Measurements from ENCODE around the gene THBS4.

The THBS4 gene

GRCh38 chr5:80082281-80082680 is 47.1 kb downstream of the THBS4 start:
- ChIA-PET POLR2A (no interaction called here), CTCF (no interaction called here)
- TF ChIP-seq ARNT (IDR thresholded peaks at IDR 0.05) (no peak), PKNOX1 (IDR thresholded peaks at IDR 0.05) (no peak), ELF4 (IDR thresholded peaks at IDR 0.05) (no peak), LEF1 (IDR thresholded peaks at IDR 0.05; ENCODE audit: borderline replicate concordance) (no peak), CTBP1 (IDR thresholded peaks at IDR 0.05; ENCODE audit: borderline replicate concordance) (no peak)
- DNase-seq (ENCODE audit: extremely low spot score), result no peak

GRCh38 chr5:80082731-80083100 is 47.6 kb downstream of the THBS4 start:
- CTCF ChIA-PET, result interaction anchor here (0.8 to 1.5 kb wide), 8 partner anchors 9 to 304 kb away, joined by 3 to 12 read pairs (median 3); no protein-coding TSS in a partner anchor
- peak; percentile 74 for DNase-seq (ENCODE audit: extremely low spot score)
- POLR2A ChIA-PET, result no interaction called here
- TF ChIP-seq HDGF (IDR thresholded peaks at IDR 0.05; ENCODE audit: borderline replicate concordance), result no peak
- no peak for TF ChIP-seq NFRKB (IDR thresholded peaks at IDR 0.05)
- TF ChIP-seq LEF1 (IDR thresholded peaks at IDR 0.05; ENCODE audit: borderline replicate concordance), result no peak
- no peak for TF ChIP-seq ZNF384 (IDR thresholded peaks at IDR 0.05)
- no peak for TF ChIP-seq ELF4 (IDR thresholded peaks at IDR 0.05)
- no peak for TF ChIP-seq SUZ12 (IDR thresholded peaks at IDR 0.05)
- TF ChIP-seq FOXM1 (IDR thresholded peaks at IDR 0.05; ENCODE audit: borderline replicate concordance), result no peak
- no peak for TF ChIP-seq ARNT (IDR thresholded peaks at IDR 0.05)
- TF ChIP-seq PKNOX1 (IDR thresholded peaks at IDR 0.05), result no peak

GRCh38 chr5:80083101-80083890 is 48.1 kb downstream of the THBS4 start:
- TF ChIP-seq L3MBTL2 (conservative IDR thresholded peaks at IDR 0.05) (no peak), FOXK2 (IDR thresholded peaks at IDR 0.05) (peak; percentile 81)
- ChIA-PET CTCF (interaction anchor here (0.6 to 2.1 kb wide), 20 partner anchors 9 to 1058 kb away, joined by 3 to 12 read pairs (median 4); no protein-coding TSS in a partner anchor), POLR2A (interaction anchor here (0.8 kb wide), 1 partner anchor 471 kb away, joined by 3 read pairs; the partner anchor contains the start of gene TENT2)
- peak; percentile 54 for DNase-seq (ENCODE audit: extremely low spot score)

- ChIA-PET CTCF (interaction anchor here (0.5 to 3.3 kb wide), 3 partner anchors 217 to 395 kb away, joined by 3 to 48 read pairs (median 4); no protein-coding TSS in a partner anchor), POLR2A (no interaction called here)
- TF ChIP-seq SP1 (IDR thresholded peaks at IDR 0.05) (no peak), L3MBTL2 (conservative IDR thresholded peaks at IDR 0.05) (no peak), ARNT (IDR thresholded peaks at IDR 0.05) (no peak), BHLHE40 (IDR thresholded peaks at IDR 0.05; ENCODE audit: borderline replicate concordance) (no peak), FOXK2 (IDR thresholded peaks at IDR 0.05) (no peak), NFRKB (IDR thresholded peaks at IDR 0.05) (no peak), LEF1 (IDR thresholded peaks at IDR 0.05; ENCODE audit: borderline replicate concordance) (no peak), PKNOX1 (IDR thresholded peaks at IDR 0.05) (no peak), ZNF384 (IDR thresholded peaks at IDR 0.05) (no peak), HDGF (IDR thresholded peaks at IDR 0.05; ENCODE audit: borderline replicate concordance) (no peak), SUZ12 (IDR thresholded peaks at IDR 0.05) (no peak), TARDBP (IDR thresholded peaks at IDR 0.05) (no peak), CTBP1 (IDR thresholded peaks at IDR 0.05; ENCODE audit: borderline replicate concordance) (no peak), FOXM1 (IDR thresholded peaks at IDR 0.05; ENCODE audit: borderline replicate concordance) (no peak), ELF4 (IDR thresholded peaks at IDR 0.05) (no peak), FOXA1 (IDR thresholded peaks at IDR 0.05) (no peak)
- no peak for DNase-seq (ENCODE audit: extremely low spot score)
Measured at GRCh38 chr5:80090884-80091166, 55.7 kb downstream of the THBS4 start.

GRCh38 chr5:80091792-80092192 is 56.6 kb downstream of the THBS4 start:
- POLR2A ChIA-PET, result interaction anchor here (0.8 kb wide), 1 partner anchor 316 kb away, joined by 3 read pairs; the partner anchor contains the start of gene ZFYVE16
- DNase-seq (ENCODE audit: extremely low spot score), result peak; percentile 61
- CTCF ChIA-PET, result interaction anchor here (0.6 to 3.3 kb wide), 12 partner anchors 9 to 665 kb away, joined by 3 to 48 read pairs (median 4); no protein-coding TSS in a partner anchor
- TF ChIP-seq ZNF384 (IDR thresholded peaks at IDR 0.05), result peak; percentile 51; the same call in 1 of the 2 replicates

GRCh38 chr5:80092486-80093107 is 57.4 kb downstream of the THBS4 start:
- POLR2A ChIA-PET, result no interaction called here
- CTCF ChIA-PET, result interaction anchor here (0.7 to 3.3 kb wide), 6 partner anchors 9 to 215 kb away, joined by 3 to 48 read pairs (median 6); no protein-coding TSS in a partner anchor
- no peak for DNase-seq (ENCODE audit: extremely low spot score)
- TF ChIP-seq ARNT (IDR thresholded peaks at IDR 0.05) (no peak), NFRKB (IDR thresholded peaks at IDR 0.05) (no peak), ZNF384 (IDR thresholded peaks at IDR 0.05) (no peak), PKNOX1 (IDR thresholded peaks at IDR 0.05) (no peak), FOXA1 (IDR thresholded peaks at IDR 0.05) (no peak), L3MBTL2 (conservative IDR thresholded peaks at IDR 0.05) (no peak), HDGF (IDR thresholded peaks at IDR 0.05; ENCODE audit: borderline replicate concordance) (no peak), LEF1 (IDR thresholded peaks at IDR 0.05; ENCODE audit: borderline replicate concordance) (no peak), ELF4 (IDR thresholded peaks at IDR 0.05) (no peak), SP1 (IDR thresholded peaks at IDR 0.05) (no peak), BHLHE40 (IDR thresholded peaks at IDR 0.05; ENCODE audit: borderline replicate concordance) (no peak), TARDBP (IDR thresholded peaks at IDR 0.05) (no peak), FOXM1 (IDR thresholded peaks at IDR 0.05; ENCODE audit: borderline replicate concordance) (no peak), CTBP1 (IDR thresholded peaks at IDR 0.05; ENCODE audit: borderline replicate concordance) (no peak)

Data from HEK293T (cell line).